OCI-LY7 (cell line): Measurements from ENCODE around the gene BNIPL.

Source experiments
- EZH2phosphoT487 ChIP-seq: fragments of 200-600 bp; sonication (generic); IDR thresholded peaks from 2 replicates; pipeline ENCODE4 v1.6.1; 2018; ENCODE audit warnings: low read depth, borderline replicate concordance, mild to moderate bottlenecking, mixed run types, antibody characterized with exemption, low read length, moderate library complexity, mixed read lengths
- TF ChIP-seq, protein P1 (sequence below): fragments of 200-600 bp; sonication (generic); conservative IDR thresholded peaks from 2 replicates; pipeline ENCODE4 v1.5.1; 2014; ENCODE audit warnings: mild to moderate bottlenecking, antibody characterized with exemption, low read length, moderate library complexity, mixed read lengths

DNA sequence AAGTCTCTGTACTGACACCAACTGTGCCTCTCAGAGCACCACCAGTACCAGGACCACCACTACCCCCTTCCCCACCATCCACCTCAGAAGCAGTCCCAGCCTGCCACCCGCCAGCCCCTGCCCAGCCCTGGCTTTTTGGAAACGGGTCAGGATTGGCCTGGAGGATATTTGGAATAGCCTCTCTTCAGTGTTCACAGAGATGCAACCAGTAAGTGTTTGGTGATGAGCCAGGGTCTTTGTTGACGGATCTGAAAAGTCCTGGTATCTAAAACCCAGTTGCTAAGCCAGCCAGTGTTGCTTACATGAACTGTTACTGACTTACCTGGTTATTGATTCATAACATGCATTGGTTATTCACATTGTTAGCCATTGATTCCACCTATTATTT lies 12.3 kb downstream of the BNIPL start:
- TF ChIP-seq, protein P1, sequence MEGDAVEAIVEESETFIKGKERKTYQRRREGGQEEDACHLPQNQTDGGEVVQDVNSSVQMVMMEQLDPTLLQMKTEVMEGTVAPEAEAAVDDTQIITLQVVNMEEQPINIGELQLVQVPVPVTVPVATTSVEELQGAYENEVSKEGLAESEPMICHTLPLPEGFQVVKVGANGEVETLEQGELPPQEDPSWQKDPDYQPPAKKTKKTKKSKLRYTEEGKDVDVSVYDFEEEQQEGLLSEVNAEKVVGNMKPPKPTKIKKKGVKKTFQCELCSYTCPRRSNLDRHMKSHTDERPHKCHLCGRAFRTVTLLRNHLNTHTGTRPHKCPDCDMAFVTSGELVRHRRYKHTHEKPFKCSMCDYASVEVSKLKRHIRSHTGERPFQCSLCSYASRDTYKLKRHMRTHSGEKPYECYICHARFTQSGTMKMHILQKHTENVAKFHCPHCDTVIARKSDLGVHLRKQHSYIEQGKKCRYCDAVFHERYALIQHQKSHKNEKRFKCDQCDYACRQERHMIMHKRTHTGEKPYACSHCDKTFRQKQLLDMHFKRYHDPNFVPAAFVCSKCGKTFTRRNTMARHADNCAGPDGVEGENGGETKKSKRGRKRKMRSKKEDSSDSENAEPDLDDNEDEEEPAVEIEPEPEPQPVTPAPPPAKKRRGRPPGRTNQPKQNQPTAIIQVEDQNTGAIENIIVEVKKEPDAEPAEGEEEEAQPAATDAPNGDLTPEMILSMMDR, result no peak
- TF ChIP-seq EZH2phosphoT487, result no peak
